Hepatic stellate cell (primary cell): Measurements from ENCODE around the gene SIPA1L3.
A peak's percentile ranks its signal among the peaks of the same experiment; 100 is the strongest.

ENCODE experiments used
- DNase-seq: peaks from one replicate; pipeline ENCODE4 v3.0.0; 2011; ENCODE audit warnings: low spot score

The SIPA1L3 gene

DNA sequence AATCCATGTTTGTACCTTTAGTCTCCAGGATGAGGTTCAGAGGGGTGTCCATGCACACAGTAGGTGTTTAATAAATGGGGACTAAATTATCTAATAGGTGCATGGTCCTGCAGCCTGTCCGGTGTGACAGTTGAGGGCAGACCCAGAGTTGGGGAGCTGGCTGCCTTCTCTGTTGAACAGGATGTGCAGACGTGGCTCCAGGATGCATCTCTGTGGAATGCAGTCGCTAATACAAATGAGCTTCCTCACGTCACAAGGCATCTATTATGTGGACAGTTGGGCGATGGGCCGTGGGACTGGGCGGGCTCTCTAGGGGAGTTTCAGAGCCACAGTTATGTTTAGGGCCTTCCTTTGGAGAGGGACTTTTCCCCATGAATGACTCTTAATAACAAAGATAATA, 71.0 kb downstream of the SIPA1L3 start:
- peak; percentile 69 for DNase-seq

DNA sequence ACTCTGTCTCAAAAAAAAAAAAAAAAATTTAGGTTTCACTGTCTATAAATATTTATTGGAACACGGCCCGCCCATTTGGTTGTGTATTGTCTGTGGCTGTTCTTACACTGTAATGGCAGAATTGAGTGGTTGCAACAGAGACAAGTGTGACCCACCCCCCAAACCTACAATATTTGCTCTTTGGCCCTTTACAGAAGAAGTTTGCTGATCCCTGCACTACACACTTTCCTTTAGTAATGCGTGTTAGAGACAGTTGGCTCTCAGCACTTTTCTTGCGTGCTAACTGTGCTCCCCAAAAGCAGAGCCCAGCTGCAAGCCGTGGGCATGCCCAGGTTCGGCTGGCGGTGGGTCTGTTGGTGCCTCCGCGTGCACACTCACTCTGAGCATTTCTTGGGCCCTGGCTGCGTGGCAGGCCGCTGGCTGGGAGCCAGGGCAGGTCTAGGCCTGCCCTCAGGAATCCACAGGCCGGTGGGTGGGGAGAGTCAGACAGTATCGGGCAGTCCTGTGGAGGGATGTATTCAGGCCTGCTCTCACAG, 72.6 kb downstream of the SIPA1L3 start:
- no peak for DNase-seq

DNA sequence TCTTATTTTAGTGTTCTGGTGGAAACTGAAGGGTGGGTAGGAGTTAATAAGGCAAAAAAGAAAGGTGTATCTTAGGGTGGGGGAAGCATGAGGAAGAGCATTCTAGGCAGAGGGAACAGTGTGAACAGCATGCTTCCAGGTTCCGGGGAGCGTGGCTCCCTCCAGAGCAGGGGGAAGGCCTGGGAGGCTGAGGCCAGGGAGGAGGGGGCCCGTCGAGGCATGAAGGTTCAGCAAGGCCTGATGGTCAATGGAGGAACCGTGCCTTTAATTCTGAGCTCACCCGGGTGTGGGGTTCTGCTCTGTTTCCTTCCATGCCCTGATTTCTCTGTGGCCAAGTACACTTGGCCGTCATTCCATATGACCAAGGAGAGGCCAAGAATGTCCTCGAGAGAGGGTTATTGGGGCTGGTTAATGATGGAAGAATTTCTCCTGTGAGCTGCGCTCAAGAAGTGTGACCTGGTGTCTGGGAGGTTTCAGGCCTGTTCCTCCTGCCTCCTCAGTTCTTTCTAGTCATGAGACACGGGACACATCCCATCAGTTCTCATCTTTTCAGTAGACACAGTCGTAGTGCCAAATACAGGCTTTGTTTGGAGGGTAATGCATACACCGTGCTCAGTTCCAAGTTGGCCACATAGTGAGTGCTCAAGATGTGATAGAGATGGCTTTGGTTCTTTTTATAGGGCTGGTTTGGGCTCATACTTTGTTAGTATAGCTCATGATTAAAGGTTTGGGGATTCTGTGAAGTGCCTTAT, 73.6 kb downstream of the SIPA1L3 start:
- no peak for DNase-seq

DNA sequence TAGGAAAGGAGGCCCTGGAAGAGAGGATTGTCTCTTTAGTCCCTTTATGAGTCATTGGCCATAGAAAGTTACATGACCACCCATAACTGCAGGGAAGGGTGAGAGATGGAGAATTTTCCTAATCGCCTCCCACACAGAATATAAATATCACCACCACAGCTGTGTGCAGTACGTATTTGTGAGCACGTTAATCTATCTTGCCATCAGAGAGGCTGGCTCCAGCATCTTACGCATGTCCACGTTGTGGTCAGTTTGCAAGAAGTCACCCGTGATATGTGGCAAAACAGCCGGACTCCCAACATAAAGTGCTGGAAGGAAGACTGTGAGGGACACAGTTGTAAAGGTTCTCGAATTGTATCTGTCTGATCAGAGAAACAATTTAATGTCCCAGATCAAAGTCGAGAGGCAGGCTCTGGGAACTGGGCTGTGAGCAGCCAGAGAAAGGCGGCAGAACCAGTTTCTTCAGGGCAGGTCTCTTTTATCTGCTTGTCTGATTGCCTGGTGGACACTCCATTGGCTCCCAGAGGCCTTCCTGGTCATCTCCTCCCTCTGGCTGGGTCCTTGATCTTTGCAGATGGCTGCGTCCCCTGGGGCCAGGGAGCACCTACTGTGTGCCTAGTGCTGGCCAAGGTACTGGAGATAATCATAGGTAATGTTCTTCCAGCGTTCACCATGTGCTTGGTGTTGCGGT, 74.9 kb downstream of the SIPA1L3 start:
- DNase-seq: no peak

DNA sequence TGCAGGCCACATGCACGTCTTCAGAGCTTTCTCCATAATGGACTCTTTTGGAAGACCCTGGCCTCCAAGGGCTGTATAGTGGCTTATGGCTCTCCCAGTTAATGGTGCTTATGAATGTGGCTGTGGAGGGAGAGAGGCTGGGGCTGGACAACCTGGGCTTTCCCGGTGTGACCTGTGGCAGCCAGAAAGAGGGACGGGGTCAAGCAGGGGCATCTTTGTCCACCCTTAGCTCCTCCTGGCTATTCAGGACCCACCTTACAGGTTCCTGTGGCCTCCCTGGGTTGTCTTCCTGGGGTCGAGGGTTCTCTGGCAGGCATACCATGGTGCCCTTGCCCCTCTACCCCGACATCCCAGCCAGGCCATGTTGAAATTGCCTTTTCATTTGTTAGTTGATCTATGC, 75.6 kb downstream of the SIPA1L3 start:
- DNase-seq: no peak

DNA sequence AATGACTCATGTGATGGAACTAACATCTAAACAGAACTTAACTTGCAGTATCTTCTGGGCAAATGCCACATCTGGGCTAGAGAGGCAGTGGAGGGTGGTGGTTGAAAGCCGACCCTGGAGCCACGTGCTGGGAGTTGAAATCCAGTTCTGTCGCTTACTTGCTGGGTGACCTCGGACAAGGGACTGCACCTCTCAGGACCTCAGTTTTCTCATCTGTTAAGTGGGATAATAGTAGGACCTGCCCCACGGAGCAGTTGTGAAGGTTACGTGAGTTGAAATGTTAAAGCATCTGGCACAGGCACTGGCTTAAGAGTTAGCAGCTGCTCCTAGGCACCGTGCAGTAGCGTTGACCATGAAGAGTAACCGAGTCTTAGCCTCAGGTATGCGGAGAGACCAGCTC, 76.1 kb downstream of the SIPA1L3 start:
- DNase-seq: no peak

DNA sequence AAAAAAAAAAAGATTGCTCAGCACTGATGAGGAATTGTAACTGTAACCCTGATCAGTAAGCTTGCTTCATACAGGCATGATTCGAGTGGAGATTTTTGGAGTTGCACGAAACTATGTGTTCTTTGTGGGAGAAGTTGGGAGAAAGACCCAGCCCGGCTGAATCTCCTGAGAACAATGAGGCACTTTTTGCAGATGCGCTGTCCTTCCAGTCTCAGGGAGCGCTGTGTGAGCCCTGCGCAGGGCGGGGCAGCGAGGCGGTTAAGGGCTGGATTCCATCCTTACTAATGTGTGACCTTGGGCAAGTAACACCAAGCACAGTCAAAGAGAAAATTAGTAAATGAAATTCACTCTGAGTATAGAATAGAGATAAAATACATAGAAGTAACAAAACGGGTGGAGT, 76.9 kb downstream of the SIPA1L3 start:
- DNase-seq: no peak

DNA sequence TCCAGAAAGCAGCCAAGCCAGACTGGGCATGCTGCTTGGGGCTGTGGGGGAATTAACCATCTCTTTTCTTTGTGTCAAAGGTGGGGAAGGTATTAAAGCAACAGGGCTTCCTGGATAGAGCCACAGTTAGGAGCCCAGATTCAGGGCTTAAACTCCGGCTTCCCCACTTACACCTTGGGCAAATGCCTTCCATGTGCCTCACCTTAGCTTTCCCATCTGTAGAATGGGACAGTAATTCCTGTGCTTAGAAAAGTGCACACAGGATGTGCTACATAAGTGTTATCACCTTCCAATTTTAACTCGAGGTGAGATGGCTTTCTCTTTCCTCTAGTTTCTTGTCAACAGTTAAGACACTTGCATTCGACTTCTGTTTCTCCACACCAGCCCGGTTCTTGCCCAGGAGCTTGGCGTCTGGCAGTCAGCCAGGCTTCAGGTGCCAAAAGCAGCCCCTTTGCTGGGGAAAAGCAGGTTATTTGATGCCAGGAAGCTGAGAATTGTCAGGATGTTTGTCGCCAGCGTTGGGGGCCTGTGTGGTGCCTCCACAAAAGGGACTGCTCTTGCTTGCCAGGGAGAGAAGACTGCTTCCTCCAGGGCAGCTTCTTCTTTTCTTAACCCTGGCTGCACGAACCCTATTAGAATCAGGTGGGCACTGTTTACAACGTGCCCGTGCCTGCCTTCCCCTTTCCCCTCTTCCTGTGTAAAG, 79.2 kb downstream of the SIPA1L3 start:
- DNase-seq: no peak

DNA sequence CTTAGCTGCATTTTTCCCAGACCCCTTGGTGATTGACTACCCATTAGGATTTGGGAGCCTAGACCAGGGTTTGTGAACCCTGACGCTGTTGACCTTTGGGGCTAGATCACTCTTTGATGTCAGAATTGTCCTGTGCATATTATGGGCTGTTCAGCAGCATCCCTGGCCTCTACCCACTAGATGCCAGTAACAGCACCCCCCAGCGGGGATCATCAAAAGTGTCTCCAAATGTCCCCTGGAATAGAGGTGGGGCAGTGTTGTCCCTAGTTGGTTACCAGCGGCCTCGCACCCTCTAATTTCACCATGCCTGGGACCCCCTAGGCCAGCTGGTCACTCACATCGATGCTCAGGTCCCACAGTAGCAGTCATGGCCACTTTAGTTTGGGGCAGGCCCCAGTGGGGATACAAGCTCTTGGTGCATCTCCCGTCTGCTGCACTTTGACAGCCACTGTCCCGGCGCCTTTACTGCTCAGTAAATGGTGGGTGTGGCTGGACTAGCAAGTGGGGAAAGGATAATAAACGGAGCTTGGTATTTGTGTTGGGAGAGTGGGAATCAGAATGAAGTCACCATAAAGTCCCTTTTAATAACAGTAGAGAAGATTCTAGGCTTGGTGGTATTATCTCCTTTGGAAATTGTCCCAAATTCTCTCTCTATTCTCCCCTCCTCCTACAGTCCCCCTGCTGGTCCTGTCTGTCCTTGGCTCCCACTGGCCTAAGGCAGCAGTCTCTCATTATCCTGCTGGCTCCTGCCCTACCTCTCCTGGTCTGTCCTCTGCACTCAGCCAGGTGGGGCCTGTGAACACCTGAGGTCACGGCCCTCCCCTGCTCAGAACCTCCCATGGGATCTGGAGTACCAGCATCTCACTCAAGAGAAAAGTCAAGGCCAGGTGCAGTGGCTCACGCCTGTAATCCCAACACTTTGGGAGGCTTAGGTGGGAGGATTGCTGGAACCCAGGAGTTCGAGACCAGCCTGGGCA, 80.6 kb downstream of the SIPA1L3 start:
- DNase-seq: no peak

DNA sequence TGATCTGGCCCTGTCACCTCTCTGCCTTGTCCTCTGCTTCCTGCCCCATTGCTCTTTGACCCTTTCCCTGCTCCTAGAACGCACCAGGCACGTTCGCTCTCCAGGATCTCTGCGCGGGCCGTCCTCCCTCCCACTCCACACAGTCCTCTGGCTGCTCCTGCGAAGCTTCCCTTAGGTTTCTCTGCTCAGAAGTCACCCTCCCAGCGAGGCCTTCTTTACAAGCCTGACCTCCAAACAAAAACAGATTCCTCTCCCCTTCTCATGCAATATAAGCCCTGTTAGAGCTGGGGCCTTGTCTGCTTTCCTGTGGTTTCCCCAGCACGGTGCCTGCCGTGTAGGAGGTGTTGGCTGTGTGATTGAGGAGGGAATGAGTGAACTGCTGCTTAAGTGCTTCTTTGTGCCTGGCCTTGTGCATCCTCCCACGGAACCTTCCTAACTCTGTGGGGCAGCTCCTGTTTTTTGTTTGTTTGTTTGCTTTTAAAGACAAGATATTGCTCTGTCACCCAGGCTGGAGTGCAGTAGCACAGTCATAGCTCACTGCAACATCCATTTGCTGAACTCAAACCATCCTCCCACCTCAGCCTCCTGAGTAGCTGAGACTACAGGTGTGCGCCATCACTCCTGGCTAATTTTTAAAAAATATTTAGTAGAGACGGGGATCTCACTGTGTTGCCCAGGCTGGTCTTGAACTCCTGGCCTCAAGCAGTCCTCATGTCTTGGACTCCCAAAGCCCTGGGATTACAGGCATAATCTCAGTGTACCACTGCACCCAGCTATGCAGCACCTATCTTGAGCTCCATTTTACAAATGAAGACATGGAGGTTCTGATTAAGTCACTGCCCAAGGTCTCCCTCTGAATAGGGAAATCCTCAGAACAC, 82.0 kb downstream of the SIPA1L3 start:
- no peak for DNase-seq

DNA sequence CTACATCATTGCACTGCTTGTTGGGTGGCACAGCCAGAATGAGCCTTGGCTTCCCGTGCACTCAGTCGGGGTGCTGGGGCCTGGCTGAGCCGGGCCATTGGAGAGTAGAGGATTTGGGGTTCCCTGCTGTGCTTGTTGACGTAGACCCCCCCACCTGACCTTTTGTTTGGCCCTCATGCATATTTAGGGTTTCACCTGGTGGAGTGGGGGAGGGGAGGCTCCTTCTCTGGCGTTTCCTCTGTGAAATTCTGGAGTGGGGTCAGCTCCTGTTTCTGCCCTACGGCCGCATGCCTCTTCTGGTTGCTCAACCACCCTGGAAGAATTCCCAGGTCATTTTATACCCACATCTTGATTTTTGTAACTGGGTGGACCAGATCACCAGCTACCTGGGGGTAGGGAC, 82.8 kb downstream of the SIPA1L3 start:
- no peak for DNase-seq

DNA sequence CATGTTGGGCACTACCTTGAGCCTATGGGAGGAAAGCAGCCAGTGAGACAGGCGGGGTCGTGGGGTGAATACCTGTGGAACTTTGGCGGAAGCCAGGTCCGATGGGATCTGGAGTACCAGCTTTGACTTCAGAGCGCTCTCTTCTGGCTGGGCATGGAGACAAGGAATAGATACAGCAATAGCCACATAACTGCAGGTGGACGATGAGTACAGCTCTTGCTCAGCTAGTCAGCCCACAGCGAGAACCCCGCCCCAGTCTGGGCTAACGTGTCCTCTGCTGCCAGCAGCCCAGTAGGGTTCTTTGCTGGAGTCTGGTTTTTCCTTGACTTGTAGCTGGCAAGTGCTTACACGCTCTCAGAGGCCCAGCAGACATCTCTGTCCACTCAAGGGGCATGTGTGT, 83.4 kb downstream of the SIPA1L3 start:
- no peak for DNase-seq

DNA sequence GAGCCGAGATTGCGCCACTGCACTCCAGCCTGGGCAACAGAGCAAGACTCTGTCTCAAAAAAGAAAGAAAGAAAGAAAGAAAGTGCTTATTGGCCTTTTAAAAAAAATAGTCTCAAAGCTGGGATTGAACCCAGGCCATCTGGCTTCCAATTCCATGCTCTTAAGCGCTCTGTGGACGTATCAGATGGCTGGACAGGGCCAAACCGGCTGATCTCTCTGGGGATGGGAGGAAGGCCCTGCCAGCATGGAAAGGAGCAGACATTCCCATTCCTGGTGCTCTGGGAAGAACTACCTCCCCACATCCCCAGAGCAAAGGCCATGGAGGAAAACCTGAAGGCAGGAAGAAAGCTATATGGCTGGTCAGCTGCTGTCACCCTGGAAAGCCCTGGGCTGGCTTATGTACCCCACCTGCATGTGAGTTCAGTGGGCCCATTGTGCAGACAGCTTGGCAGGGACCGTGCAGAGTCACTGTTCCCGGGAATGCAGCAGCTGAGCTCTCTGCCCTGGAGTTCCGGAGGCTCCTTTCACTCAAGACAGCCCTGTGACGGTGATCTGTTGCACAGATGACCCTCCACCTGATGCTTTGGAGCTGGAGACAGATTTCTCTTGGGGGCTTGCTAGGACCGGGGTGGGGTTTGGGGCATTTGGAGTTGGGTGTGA, 84.3 kb downstream of the SIPA1L3 start:
- no peak for DNase-seq

DNA sequence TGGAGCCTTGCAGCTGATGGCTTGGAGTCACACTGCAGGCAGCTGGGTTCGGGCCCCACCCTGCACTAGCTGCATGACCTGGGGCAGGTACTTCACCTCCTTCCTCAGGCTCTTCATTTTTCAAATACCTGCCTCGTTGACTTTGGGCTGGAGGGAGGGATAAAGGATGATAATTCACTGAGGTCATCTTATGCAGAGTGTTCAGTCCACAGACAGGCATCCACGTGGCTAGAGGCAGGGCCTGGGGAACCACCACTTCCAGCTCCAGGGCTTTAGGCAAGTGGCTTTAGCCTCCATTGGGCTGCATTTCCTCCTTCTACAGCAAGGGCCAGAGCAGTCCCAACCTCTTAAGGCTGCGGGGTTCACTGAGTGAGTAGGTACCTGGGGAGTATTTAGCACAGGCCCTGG, 84.8 kb downstream of the SIPA1L3 start:
- peak; percentile 20 for DNase-seq

DNA sequence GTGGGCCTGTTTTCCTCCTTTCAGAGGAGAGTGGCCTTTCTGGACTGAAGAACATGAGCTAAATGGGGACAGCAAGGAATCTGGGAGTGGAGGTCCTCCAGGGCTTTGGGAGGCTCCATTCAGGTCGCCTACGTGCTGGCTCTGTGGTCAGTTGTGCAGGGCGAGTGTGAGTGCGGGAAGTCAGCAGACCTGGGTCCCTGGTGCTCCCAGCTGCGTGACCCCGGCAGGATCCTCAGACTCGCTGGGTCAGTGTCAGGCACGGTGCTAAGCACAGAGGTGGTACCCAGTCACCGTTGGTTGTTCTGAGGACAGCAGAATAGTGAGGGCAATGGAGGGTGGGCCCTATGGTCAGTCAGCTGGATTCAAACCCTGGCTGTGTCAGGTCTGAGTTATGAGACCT, 85.8 kb downstream of the SIPA1L3 start:
- no peak for DNase-seq

DNA sequence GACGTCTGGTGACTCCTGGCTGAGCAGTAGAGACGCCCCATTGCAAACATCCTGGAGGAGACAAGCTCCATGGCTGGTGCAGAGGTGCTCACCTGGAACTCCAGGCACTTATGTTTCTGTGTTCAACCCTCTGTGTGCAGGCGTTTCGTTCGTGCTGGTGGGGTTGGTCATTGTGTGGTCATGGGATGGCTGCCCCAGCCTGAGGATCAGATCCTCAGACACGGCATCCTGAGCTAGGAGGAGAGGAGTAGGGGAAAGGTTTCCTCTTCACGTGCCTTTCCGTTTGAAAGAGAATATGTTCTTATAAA, 87.8 kb downstream of the SIPA1L3 start:
- DNase-seq: no peak

DNA sequence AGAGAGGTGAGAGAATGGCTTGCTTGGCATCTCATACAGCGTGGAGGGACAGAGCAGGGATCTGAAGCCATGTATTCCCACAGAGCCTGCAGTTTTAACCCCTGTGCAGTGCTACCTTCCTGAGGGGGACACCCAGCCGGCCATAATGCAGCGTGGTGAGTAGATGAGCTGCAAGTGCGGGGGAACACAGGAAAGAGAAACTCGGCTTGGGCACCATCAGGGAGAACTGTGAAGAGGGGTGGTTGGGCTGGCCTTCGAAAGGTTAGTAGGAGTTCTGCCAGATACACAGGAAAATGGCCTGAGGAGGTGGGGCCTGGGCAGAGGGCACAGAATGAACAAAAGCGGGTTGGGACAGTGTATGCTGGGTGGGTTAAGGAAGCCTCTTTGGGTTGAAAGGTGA, 88.3 kb downstream of the SIPA1L3 start:
- no peak for DNase-seq

DNA sequence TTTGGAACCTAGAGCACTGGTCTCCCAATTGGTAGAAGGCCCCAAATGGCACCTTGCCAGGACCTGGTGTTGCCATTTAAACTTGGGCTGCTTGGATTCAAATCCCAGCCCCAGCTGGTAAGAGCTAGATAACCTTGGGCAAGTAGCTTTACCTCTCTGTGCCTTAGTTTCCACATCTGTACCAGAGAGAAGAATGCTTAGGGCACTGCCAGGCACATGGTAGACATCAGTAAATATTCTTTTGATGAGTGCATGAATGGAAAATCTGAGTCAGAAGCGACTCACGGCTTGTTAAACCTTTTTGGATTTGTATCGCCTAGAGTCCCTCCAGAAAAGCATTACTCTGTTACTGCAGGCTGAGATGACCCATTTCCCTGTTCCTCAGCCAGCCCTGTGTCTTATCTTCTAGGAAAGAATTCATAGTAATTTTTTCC, 90.9 kb downstream of the SIPA1L3 start:
- DNase-seq: peak; percentile 60

DNA sequence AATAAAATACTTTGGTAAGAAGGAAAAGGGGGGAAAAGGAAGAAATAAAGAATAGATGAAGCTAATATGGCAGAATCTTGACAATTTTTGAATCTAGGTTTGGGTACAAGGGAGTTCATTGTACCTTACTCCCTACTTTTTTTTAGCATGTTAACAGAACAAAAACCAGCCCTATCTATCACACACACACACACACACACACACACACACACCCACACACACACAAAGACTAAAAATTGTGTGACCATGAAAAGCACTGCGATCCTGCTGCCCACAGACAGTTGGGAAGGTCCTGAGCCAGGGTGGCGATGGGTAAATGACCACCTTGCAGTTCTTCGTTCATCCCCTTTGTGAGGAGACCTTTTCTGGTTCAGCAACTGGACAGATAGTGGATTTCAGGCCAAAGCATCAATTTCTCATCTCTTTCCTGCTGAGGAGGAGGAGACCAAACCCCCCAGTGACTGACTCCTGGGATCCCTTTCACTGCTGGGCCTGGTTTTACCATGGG, 91.8 kb downstream of the SIPA1L3 start:
- no peak for DNase-seq
